HK-2 (cell line): ENCODE data around the gene PPP2CA.

ENCODE experiments used
- DNase-seq: peaks from one replicate; pipeline ENCODE4 v3.0.0-alpha.2; 2018; ENCODE audit not compliant: unreplicated experiment

The PPP2CA gene

DNA sequence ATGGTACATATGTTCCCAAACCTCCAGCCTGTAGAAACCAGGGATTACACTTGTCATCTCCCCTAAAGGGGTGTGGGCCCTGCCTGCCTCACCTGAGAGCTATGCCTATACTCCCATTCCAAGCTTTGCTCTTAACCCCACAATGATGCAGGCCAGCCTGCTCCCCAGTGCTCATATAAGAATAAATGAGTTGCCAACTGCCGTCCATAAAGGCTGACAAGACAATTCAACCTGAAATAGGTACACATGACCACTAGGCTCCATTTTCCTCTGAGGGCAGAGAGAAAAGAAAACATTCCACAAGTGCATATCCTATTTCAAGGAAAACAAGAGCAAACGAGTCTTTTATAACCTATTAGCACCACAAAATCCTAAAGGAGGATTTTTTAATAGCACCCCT, 77.6 kb downstream of the PPP2CA start:
- DNase-seq, result no peak

DNA sequence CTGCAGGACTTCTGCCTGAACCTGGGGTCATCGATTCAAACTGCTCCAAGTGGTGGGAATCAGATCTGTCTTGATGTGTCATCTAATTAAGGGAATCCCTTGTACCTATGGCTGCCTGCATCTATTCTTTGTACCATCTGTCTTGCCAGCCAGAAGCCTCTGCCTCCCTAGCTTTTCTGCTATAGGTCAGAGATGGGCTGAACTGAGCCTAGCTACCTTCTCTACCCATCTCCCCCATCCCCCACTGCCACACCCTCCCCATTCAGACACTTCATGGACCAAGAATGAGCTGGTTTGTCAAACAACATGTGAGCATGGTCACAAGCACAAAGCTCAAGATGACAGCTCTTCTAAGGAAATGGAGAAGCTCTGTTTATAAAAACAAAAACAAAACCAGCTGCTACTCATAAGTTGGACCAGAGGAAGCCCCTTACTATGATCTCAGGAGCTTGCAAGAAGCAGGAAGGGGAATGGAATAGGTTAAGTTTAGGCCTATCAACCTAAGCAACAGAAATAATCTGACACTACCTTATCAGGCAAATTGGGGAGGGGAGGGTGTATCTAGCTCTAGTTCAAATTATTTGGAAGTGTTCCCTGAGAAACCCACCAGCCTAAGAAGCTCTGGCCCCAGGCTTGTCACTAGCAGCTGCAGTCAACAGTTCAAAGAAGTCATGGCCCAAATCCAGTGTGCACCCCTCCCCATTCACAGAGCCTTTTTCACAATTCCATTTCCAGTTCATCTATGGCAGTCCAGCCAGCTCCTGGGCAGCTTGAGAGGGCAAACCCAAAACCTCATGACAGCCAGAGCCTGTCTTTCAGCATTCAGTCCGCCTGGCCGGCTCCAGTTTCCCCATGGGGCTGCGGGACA, 79.0 kb downstream of the PPP2CA start:
- DNase-seq, result no peak

DNA sequence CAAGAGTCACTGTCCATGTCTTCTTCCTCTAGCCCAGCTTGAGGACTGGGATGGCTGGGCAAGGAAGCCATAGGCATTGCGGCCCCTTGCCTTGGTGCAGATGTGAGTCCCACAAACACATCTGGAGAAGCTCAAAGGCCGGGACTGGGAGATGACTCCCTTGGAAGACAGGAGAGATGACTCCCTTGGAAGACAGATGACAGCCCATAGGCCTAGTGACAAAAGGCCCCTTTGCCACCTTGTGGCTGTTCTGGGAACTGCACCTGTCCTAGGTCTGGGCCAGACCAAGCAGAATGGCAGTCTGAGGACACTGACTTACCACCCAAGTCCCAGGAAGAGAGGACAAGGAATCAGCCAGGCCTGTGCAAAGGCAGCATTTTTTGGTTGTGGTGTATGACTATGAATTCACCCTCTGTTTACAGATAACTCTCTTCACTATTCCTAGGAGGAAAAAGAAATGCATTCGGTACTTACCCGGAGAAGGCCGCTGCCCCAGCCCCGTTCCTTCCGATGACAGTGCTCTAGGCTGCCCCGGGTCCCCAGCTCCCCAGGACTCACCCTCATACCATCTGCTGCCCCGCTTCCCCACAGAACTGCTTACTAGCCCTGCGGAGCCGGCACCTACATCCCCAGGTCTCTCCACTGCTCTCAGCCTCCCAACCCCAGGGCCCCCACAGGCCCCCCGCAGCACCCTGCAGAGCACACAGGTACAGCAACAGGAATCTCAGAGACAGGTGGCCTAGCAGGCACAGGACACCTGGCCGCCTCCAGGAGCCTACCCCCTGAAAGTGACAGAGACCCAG, 79.9 kb downstream of the PPP2CA start:
- peak; percentile 70 for DNase-seq

DNA sequence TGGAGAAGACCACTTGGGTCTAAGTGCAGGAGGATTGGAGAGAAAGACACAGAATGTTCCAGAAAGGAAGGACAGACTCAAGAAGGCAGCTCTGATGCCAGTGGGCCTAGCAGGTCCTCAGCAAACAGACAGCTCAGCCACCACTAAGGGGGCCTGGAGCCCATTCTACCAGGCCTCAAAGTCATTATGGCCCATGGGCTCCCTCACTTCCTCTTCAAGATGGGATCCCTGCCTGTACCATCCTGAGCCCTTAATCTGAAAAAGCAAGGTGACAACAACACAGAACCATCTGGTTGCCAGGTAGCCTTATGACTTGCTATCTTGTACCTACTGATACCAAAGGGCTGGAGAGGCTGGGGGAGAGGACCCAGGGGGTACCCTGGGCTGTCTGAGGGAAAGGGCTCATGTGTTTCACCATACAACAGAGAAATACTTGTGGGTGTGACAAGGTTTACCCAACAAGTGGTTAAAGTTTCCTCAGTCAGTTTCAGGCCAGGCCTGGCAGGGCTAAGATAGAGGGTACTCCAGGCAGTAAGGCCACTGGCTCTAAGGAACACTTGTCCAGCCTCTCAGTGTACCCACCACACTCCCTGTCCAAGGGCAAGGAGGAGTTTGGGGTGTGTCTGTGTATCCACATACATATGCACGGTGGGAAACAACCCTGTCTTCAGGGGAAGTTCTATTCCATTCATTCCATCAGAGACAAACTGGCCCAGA, 80.7 kb downstream of the PPP2CA start:
- no peak for DNase-seq
